Measurements from ENCODE around the gene LMAN2L.

Gene LMAN2L

DNA sequence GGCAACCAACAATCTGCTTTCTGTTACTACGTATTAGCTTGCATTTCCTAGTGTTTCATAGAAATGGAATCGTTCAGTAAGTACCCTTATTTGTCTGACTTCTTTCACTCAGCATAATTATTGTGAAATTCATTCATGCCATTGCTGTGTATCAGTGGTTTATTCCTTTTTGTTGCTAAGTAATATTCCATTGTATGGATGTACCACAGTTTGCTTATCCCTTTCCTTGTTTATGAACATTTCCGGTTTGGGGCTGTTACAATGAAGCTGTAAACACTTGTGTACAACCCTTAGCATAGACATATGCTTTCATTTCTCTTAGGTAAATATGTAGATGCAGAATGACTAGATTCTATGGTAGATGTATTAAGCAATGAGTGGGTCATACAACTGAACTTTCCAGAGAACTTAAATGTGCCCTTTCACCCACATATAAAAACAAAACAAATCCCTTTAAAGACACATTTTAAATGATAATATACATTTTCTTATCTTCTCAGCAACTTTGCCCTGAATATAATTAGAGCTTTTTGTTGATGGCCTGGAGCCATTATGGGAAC, 75.4 kb downstream of the LMAN2L start:
- Histone ChIP-seq H3K4me1 (ENCODE audit: control extremely low read depth in 1 of 4, control insufficient read depth in 4 of 4, insufficient read depth in 4 of 4, low read length in 3 of 4) (peaks cover 0 to 7% (median 5%) of the 10 kb centered on the region in 4 experiments), H3K4me3 (ENCODE audit: control insufficient read depth in 1 of 7, extremely low read depth in 1 of 7, insufficient read depth in 4 of 7, low read depth in 2 of 7, low read length in 6 of 7) (no peak overlapping the region), H3K9me3 (ENCODE audit: control extremely low read depth in 1 of 5, control insufficient read depth in 4 of 5, insufficient read depth in 2 of 5, low read depth in 1 of 5, low read length in 4 of 5) (peaks cover 0 to 3% (median 0%) of the 10 kb centered on the region in 5 experiments), H3K36me3 (ENCODE audit: control insufficient read depth in 4 of 4, insufficient read depth in 4 of 4, low read length in 3 of 4) (no peaks in the 10 kb centered on the region), H3K27ac (ENCODE audit: insufficient read depth in 1 of 2, low read depth in 1 of 2, low read length in 2 of 2, poor library complexity in 1 of 2, severe bottlenecking in 2 of 2) (no peak overlapping the region), H3K27me3 (replicated peaks in 2 of 5; ENCODE audit: control insufficient read depth in 4 of 5, insufficient read depth in 5 of 5, low read length in 4 of 5) (no peaks in the 10 kb centered on the region)
- 100% methylated on average over 1 of the region's 3 CpGs for WGBS (ENCODE audit: insufficient coverage)
- POLR2A ChIA-PET = interaction anchor here (1.1 kb wide), 1 partner anchor 26 kb away, joined by 5 read pairs; the partner anchor contains the start of gene KANSL3
- CTCF ChIA-PET = interaction anchor here (0.9 kb wide), 1 partner anchor 23 kb away, joined by 3 read pairs; no protein-coding TSS in a partner anchor
- no peak for DNase-seq

DNA sequence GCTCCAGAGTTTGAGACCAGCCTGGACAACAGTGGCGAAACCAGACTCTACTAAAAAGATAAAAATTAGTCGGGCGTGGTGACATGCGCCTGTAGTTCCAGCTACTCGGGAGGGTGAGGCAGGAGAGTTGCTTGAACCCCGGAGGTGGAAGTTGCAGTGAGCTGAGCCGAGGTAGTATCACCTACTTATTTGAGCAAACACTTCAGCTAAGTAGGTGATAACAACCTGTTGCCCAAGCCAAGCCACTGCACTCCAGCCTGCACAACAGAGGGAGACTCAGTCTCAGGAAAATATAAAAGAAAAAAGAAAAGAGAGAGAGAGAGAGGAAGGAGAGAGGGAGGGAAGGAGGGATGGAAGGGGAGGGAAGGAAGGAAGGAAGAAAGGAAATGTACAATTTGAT, 76.0 kb downstream of the LMAN2L start:
- ChIA-PET CTCF (no interaction called here), POLR2A (no interaction called here)
- H3K36me3 ChIP-seq (ENCODE audit: control insufficient read depth in 4 of 4, insufficient read depth in 4 of 4, low read length in 3 of 4) = no peaks in the 10 kb centered on the region
- no peak overlapping the region for H3K27ac ChIP-seq (ENCODE audit: insufficient read depth in 1 of 2, low read depth in 1 of 2, low read length in 2 of 2, poor library complexity in 1 of 2, severe bottlenecking in 2 of 2)
- peaks cover 0 to 3% (median 0%) of the 10 kb centered on the region in 5 experiments for H3K9me3 ChIP-seq (ENCODE audit: control extremely low read depth in 1 of 5, control insufficient read depth in 4 of 5, insufficient read depth in 2 of 5, low read depth in 1 of 5, low read length in 4 of 5)
- H3K4me1 ChIP-seq (ENCODE audit: control extremely low read depth in 1 of 4, control insufficient read depth in 4 of 4, insufficient read depth in 4 of 4, low read length in 3 of 4) = peaks cover 0 to 7% (median 5%) of the 10 kb centered on the region in 4 experiments
- WGBS (ENCODE audit: insufficient coverage) = 98% methylated on average over 5 of the region's 7 CpGs
- no peak for DNase-seq
- no peak overlapping the region for H3K4me3 ChIP-seq (ENCODE audit: control insufficient read depth in 1 of 7, extremely low read depth in 1 of 7, insufficient read depth in 4 of 7, low read depth in 2 of 7, low read length in 6 of 7)
- no peaks in the 10 kb centered on the region for H3K27me3 ChIP-seq (replicated peaks in 2 of 5; ENCODE audit: control insufficient read depth in 4 of 5, insufficient read depth in 5 of 5, low read length in 4 of 5)

DNA sequence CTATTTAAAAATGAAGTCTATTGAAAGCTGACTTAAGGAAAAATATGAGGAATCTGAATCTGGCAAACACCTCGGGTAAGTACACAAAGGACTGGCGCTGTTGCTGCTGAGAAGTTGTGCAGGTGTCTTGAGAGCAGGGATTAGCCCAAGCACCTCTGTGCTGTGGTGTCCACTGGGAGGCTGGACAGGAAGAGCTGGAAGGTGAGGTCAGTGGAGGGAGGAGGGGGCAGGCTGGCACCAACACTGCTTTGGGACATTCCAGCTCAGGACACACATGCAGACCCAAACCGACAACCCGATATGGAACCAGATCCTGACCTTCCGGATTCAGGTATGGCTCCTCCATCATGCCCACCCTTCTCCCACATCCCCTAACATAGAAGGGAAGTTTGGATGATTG, 76.7 kb downstream of the LMAN2L start:
- H3K4me1 ChIP-seq (ENCODE audit: control extremely low read depth in 1 of 4, control insufficient read depth in 4 of 4, insufficient read depth in 4 of 4, low read length in 3 of 4) = peaks cover 0 to 7% (median 5%) of the 10 kb centered on the region in 4 experiments
- 100% methylated on average over 2 of the region's 5 CpGs for WGBS (ENCODE audit: insufficient coverage)
- no peaks in the 10 kb centered on the region for H3K27me3 ChIP-seq (replicated peaks in 2 of 5; ENCODE audit: control insufficient read depth in 4 of 5, insufficient read depth in 5 of 5, low read length in 4 of 5)
- CTCF ChIA-PET = interaction anchor here (0.6 kb wide), 1 partner anchor 11 kb away, joined by 3 read pairs; no protein-coding TSS in a partner anchor
- no peak overlapping the region for H3K4me3 ChIP-seq (ENCODE audit: control insufficient read depth in 1 of 7, extremely low read depth in 1 of 7, insufficient read depth in 4 of 7, low read depth in 2 of 7, low read length in 6 of 7)
- POLR2A ChIA-PET = no interaction called here
- H3K27ac ChIP-seq (ENCODE audit: insufficient read depth in 1 of 2, low read depth in 1 of 2, low read length in 2 of 2, poor library complexity in 1 of 2, severe bottlenecking in 2 of 2) = no peak overlapping the region
- no peaks in the 10 kb centered on the region for H3K36me3 ChIP-seq (ENCODE audit: control insufficient read depth in 4 of 4, insufficient read depth in 4 of 4, low read length in 3 of 4)
- DNase-seq = no peak
- H3K9me3 ChIP-seq (ENCODE audit: control extremely low read depth in 1 of 5, control insufficient read depth in 4 of 5, insufficient read depth in 2 of 5, low read depth in 1 of 5, low read length in 4 of 5) = peaks cover 0 to 3% (median 0%) of the 10 kb centered on the region in 5 experiments

DNA sequence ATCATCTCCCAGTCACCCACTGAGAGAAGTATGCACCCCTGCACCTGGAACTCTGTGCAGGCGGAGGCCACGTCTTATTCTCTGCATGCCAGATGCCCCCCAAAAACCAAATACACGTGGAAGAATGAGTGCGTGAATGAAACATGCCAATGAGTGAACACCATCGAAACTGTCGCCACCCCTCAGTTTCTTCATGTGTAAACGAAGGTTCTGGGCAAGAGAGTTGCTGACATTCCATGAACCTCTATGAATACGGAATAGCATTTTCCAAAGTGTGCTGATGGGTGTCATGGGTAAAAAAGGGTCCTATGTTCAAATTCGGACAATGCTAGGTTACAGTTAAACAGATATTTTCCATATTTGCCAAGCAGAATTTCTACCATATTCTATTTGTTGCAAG, 77.5 kb downstream of the LMAN2L start:
- POLR2A ChIA-PET = no interaction called here
- Histone ChIP-seq H3K27ac (ENCODE audit: insufficient read depth in 1 of 2, low read depth in 1 of 2, low read length in 2 of 2, poor library complexity in 1 of 2, severe bottlenecking in 2 of 2) (no peak overlapping the region), H3K27me3 (replicated peaks in 2 of 5; ENCODE audit: control insufficient read depth in 4 of 5, insufficient read depth in 5 of 5, low read length in 4 of 5) (no peaks in the 10 kb centered on the region), H3K9me3 (ENCODE audit: control extremely low read depth in 1 of 5, control insufficient read depth in 4 of 5, insufficient read depth in 2 of 5, low read depth in 1 of 5, low read length in 4 of 5) (peaks cover 0 to 3% (median 0%) of the 10 kb centered on the region in 5 experiments), H3K4me1 (ENCODE audit: control extremely low read depth in 1 of 4, control insufficient read depth in 4 of 4, insufficient read depth in 4 of 4, low read length in 3 of 4) (peaks cover 0 to 7% (median 5%) of the 10 kb centered on the region in 4 experiments), H3K36me3 (ENCODE audit: control insufficient read depth in 4 of 4, insufficient read depth in 4 of 4, low read length in 3 of 4) (no peaks in the 10 kb centered on the region), H3K4me3 (ENCODE audit: control insufficient read depth in 1 of 7, extremely low read depth in 1 of 7, insufficient read depth in 4 of 7, low read depth in 2 of 7, low read length in 6 of 7) (no peak overlapping the region)
- WGBS (ENCODE audit: insufficient coverage) = 91% methylated on average over 7 of the region's 9 CpGs
- no peak for DNase-seq
- CTCF ChIA-PET = no interaction called here

DNA sequence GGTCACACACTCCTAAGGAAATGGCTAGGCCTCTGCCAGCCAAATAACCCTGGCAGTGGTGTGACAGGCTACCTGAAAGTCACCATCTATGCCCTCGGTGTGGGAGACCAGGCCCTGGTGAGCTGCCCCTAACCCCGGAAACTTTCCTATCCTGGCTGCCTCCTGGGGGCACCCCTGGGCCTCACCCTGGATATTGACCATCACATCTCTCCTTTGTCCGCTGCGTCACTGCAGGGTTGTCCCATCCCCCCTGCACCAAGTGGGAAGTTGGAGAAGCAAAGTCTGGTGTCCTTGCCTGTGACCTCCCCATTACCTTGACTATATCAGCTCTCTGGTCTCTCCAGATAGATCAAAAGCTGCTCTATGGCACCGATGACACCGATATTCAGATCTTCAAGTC, 78.5 kb downstream of the LMAN2L start:
- peaks cover 0 to 3% (median 0%) of the 10 kb centered on the region in 5 experiments for H3K9me3 ChIP-seq (ENCODE audit: control extremely low read depth in 1 of 5, control insufficient read depth in 4 of 5, insufficient read depth in 2 of 5, low read depth in 1 of 5, low read length in 4 of 5)
- ChIA-PET POLR2A (no interaction called here), CTCF (no interaction called here)
- no peak for DNase-seq
- no peaks in the 10 kb centered on the region for H3K36me3 ChIP-seq (ENCODE audit: control insufficient read depth in 4 of 4, insufficient read depth in 4 of 4, low read length in 3 of 4)
- no peaks in the 10 kb centered on the region for H3K27me3 ChIP-seq (replicated peaks in 2 of 5; ENCODE audit: control insufficient read depth in 4 of 5, insufficient read depth in 5 of 5, low read length in 4 of 5)
- no peak overlapping the region for H3K27ac ChIP-seq (ENCODE audit: insufficient read depth in 1 of 2, low read depth in 1 of 2, low read length in 2 of 2, poor library complexity in 1 of 2, severe bottlenecking in 2 of 2)
- 100% methylated on average over 6 of the region's 6 CpGs for WGBS (ENCODE audit: insufficient coverage)
- no peak overlapping the region for H3K4me3 ChIP-seq (ENCODE audit: control insufficient read depth in 1 of 7, extremely low read depth in 1 of 7, insufficient read depth in 4 of 7, low read depth in 2 of 7, low read length in 6 of 7)
- peaks cover 0 to 12% (median 7%) of the 10 kb centered on the region in 4 experiments for H3K4me1 ChIP-seq (ENCODE audit: control extremely low read depth in 1 of 4, control insufficient read depth in 4 of 4, insufficient read depth in 4 of 4, low read length in 3 of 4)

DNA sequence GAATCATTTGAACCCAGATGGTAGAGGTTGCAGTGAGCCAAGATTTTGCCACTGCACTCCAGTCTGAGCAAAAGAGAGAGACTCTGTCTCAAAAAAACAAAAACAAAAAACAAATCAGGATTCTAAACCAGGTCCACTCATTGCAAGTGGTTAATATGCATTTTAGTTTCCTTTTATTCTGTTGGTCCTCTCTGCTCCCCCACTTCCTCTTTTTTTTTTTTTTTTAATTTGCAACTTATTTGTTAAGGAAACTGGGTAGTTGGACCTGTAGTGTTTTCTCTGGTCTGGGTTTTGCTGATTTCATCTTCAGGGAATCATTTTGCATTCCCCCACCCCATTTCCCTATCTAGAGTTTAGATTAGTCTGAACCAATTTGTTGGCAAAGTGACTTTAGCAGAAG, 83.3 kb downstream of the LMAN2L start:
- no peak overlapping the region for H3K27ac ChIP-seq (ENCODE audit: insufficient read depth in 1 of 2, low read depth in 1 of 2, low read length in 2 of 2, poor library complexity in 1 of 2, severe bottlenecking in 2 of 2)
- ChIA-PET POLR2A (interaction anchor here (0.6 kb wide), 1 partner anchor 326 kb away, joined by 3 read pairs; no protein-coding TSS in a partner anchor), CTCF (interaction anchor here (1.4 kb wide), 1 partner anchor 12 kb away, joined by 4 read pairs; no protein-coding TSS in a partner anchor)
- H3K4me3 ChIP-seq (ENCODE audit: control insufficient read depth in 1 of 7, extremely low read depth in 1 of 7, insufficient read depth in 4 of 7, low read depth in 2 of 7, low read length in 6 of 7) = no peak overlapping the region
- no peaks in the 10 kb centered on the region for H3K9me3 ChIP-seq (ENCODE audit: control extremely low read depth in 1 of 5, control insufficient read depth in 4 of 5, insufficient read depth in 2 of 5, low read depth in 1 of 5, low read length in 4 of 5)
- no peaks in the 10 kb centered on the region for H3K27me3 ChIP-seq (replicated peaks in 2 of 5; ENCODE audit: control insufficient read depth in 4 of 5, insufficient read depth in 5 of 5, low read length in 4 of 5)
- DNase-seq = peak; percentile 40 to 77 (median 74)
- peaks cover 0 to 6% (median 1%) of the 10 kb centered on the region in 4 experiments for H3K4me1 ChIP-seq (ENCODE audit: control extremely low read depth in 1 of 4, control insufficient read depth in 4 of 4, insufficient read depth in 4 of 4, low read length in 3 of 4)
- H3K36me3 ChIP-seq (ENCODE audit: control insufficient read depth in 4 of 4, insufficient read depth in 4 of 4, low read length in 3 of 4) = no peaks in the 10 kb centered on the region

Measured in common myeloid progenitor, CD34-positive (primary cell).